ENCODE data around the gene GALNT18. TPM values are rescaled to one million over a fixed set of nuclear protein-coding genes. Genes with fewer than 3 reads are reported as not detected.

GALNT18 gene
- total RNA-seq, 4 donors from 2014 or later = 3.5 to 31.4 (median 11.1) TPM

DNA sequence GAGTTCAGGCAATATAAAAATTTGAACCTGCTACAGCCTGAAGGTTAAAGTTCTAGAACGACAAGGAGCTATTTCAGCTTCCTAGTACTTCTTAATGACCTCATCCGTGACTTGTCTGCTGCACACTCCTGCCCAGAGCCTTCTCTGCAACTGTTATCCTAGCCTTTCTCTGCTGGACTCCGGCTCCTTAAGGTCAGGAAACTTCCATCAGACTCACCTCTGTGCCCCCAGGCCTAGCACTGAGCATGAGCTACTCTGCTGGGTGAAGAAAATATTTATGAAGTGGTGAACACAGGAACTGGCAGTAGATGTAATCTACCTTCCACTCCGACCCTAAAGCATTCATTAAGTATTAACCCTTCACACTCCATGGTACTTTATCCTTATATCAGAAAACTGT, 287.2 kb downstream of the GALNT18 start:
- H3K4me3 ChIP-seq = no peak overlapping the region
- H3K27ac ChIP-seq = no peak overlapping the region
- no peaks in the 10 kb centered on the region for H3K36me3 ChIP-seq
- DNase-seq = no peak
- H3K4me1 ChIP-seq = no peaks in the 10 kb centered on the region
- TF ChIP-seq, protein P1, sequence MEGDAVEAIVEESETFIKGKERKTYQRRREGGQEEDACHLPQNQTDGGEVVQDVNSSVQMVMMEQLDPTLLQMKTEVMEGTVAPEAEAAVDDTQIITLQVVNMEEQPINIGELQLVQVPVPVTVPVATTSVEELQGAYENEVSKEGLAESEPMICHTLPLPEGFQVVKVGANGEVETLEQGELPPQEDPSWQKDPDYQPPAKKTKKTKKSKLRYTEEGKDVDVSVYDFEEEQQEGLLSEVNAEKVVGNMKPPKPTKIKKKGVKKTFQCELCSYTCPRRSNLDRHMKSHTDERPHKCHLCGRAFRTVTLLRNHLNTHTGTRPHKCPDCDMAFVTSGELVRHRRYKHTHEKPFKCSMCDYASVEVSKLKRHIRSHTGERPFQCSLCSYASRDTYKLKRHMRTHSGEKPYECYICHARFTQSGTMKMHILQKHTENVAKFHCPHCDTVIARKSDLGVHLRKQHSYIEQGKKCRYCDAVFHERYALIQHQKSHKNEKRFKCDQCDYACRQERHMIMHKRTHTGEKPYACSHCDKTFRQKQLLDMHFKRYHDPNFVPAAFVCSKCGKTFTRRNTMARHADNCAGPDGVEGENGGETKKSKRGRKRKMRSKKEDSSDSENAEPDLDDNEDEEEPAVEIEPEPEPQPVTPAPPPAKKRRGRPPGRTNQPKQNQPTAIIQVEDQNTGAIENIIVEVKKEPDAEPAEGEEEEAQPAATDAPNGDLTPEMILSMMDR (IDR thresholded peaks at IDR 0.05) = no peak
- TF ChIP-seq POLR2A (IDR thresholded peaks at IDR 0.05) = no peak
- no peaks in the 10 kb centered on the region for H3K27me3 ChIP-seq
- H3K9me3 ChIP-seq = no peaks in the 10 kb centered on the region

DNA sequence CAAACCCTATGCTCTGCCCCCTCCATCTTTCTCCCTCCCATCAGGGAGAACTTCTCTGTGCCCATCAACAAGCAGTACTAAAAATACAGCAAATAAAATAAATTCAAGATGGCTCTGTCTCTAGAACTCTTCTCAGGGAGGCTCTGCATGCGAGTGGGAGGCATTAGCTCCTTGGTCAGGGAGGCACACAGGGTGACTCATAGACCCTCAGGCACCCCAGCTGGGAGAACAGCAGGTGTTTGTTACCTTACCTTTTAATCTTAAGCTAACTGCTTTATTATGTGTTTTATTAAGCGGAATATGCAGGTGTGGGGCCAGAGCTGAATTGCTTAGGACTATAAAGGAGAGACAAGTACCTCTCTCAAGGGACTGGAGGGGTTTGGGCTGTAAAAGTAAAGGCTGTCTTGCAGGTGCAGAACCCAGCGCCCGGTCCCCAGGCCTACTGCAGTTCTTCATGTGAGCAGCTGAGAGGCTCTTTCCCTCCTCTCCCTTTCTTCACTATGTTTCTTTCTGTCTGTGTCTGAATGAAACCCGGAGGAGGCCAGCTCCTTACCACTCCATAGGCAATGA, 289.6 kb downstream of the GALNT18 start:
- DNase-seq = no peak
- H3K27ac ChIP-seq = no peak overlapping the region
- no peak for TF ChIP-seq POLR2A (IDR thresholded peaks at IDR 0.05)
- TF ChIP-seq, protein P1 (IDR thresholded peaks at IDR 0.05) = no peak
- H3K27me3 ChIP-seq = no peaks in the 10 kb centered on the region
- H3K36me3 ChIP-seq = no peaks in the 10 kb centered on the region
- H3K4me1 ChIP-seq = no peaks in the 10 kb centered on the region
- H3K9me3 ChIP-seq = no peaks in the 10 kb centered on the region
- no peak overlapping the region for H3K4me3 ChIP-seq

DNA sequence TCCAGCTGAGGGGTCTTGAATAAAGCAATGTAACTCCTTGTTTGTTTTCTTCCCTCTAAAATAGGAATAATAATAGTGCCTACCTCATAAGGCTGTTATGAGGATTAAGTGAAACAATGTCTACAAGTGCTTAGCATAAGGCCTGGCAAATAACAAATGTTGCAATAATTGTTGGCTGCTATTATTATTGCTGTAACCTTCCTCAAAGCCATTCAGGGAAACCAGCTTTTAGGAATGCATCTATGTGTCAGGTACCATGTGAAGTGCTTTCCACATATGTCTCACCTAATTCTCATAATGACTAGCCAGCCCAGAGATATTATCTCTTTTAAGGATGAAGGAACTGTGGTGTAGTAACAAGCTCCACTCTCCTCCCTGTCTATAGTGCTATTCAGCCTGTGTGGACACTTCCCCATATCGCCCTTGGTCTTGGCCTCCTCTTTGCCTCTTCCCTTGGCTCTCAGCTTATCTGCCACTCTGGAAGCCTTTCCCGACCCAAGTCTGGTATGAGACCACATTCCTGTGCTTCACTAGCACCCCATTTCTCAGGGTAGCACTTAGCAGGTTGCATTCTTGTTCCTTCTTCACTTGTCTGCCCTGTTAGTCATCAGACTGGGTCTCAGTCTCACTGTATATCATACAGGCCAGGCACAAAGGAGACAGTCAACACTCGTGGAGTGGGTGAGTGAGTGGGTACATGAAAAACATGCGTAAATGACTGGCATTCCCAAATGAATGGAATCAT, 292.6 kb downstream of the GALNT18 start:
- TF ChIP-seq, protein P1 (IDR thresholded peaks at IDR 0.05) = no peak
- TF ChIP-seq POLR2A (IDR thresholded peaks at IDR 0.05) = no peak
- Histone ChIP-seq H3K27me3 (no peaks in the 10 kb centered on the region), H3K27ac (no peak overlapping the region), H3K9me3 (no peaks in the 10 kb centered on the region), H3K36me3 (no peaks in the 10 kb centered on the region), H3K4me3 (no peak overlapping the region), H3K4me1 (no peaks in the 10 kb centered on the region)
- no peak for DNase-seq

DNA sequence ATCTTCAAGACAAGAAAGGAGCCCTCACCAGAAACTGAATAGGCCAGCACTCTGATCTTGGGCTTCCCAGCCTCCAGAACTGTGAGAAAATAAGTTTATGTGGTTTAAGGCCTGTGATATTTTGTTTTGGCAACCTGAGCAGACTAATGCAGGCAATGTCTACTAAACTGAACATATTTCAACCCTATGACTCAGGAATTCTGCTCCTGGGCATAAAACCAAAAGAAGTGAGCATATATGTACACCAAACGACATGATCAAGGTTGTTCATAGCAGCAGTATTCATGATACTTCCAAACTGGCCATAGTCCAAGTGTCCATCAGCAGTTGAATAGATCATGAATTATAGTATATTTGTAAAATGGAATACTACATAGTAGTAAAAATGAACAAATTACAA, 297.7 kb downstream of the GALNT18 start:
- H3K4me1 ChIP-seq = no peaks in the 10 kb centered on the region
- no peaks in the 10 kb centered on the region for H3K27me3 ChIP-seq
- H3K27ac ChIP-seq = no peak overlapping the region
- no peaks in the 10 kb centered on the region for H3K9me3 ChIP-seq
- no peak overlapping the region for H3K4me3 ChIP-seq
- TF ChIP-seq, protein P1 (IDR thresholded peaks at IDR 0.05) = no peak
- TF ChIP-seq POLR2A (IDR thresholded peaks at IDR 0.05) = no peak
- no peak for DNase-seq
- H3K36me3 ChIP-seq = no peaks in the 10 kb centered on the region

DNA sequence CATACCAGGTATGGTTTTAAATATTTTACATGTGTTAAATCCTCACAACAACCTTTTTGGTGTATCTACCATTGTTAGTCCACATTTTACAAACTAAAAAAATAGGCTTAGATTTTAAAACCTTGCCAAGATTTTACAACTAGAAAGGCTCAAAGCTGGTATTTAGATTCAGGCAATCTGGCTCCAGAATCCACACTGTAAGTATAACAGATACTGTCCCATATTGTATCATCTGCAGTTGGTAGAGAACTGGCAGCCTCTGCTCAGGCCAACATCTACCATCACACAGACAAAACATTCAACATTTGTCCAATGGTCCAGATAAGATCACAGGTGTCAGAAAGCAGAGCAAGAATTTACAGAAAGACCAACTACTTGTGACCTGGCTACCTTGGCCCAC, 299.7 kb downstream of the GALNT18 start:
- no peak for TF ChIP-seq POLR2A (IDR thresholded peaks at IDR 0.05)
- TF ChIP-seq, protein P1 (IDR thresholded peaks at IDR 0.05) = no peak
- Histone ChIP-seq H3K36me3 (no peaks in the 10 kb centered on the region), H3K4me3 (no peak overlapping the region), H3K27me3 (no peaks in the 10 kb centered on the region), H3K27ac (no peak overlapping the region), H3K9me3 (no peaks in the 10 kb centered on the region), H3K4me1 (no peaks in the 10 kb centered on the region)
- no peak for DNase-seq
